ENCODE data around the gene BHLHE23. TPM values are rescaled to one million over a fixed set of nuclear protein-coding genes. Genes with fewer than 3 reads are reported as not detected.

The BHLHE23 gene
- total RNA-seq, 4 donors from 2014 or later = not detected

GRCh38 chr20:63052571-63053431, 46.0 kb upstream of the BHLHE23 start:
- TF ChIP-seq CTCF (IDR thresholded peaks at IDR 0.05) = no peak
- DNase-seq (ENCODE audit: low spot score) (no peak), ATAC-seq (ENCODE audit: low FRiP score) (no peak)

GRCh38 chr20:63051911-63052310, 45.1 kb upstream of the BHLHE23 start:
- DNase-seq (ENCODE audit: low spot score) (no peak), ATAC-seq (ENCODE audit: low FRiP score) (no peak)
- TF ChIP-seq CTCF (IDR thresholded peaks at IDR 0.05) = no peak

- DNase-seq (ENCODE audit: low spot score) = no peak
- no peak for ATAC-seq (ENCODE audit: low FRiP score)
- TF ChIP-seq CTCF (IDR thresholded peaks at IDR 0.05) = no peak
Measured at GRCh38 chr20:63051186-63051860, 44.6 kb upstream of the BHLHE23 start.

- TF ChIP-seq CTCF (IDR thresholded peaks at IDR 0.05) = no peak
- DNase-seq (ENCODE audit: low spot score) (no peak), ATAC-seq (ENCODE audit: low FRiP score) (no peak)
Measured at GRCh38 chr20:63050406-63050805, 43.6 kb upstream of the BHLHE23 start.

GRCh38 chr20:63049561-63050221, 42.9 kb upstream of the BHLHE23 start:
- no peak for TF ChIP-seq CTCF (IDR thresholded peaks at IDR 0.05)
- no peak for DNase-seq (ENCODE audit: low spot score)
- ATAC-seq (ENCODE audit: low FRiP score) = no peak

- DNase-seq (ENCODE audit: low spot score) (no peak), ATAC-seq (ENCODE audit: low FRiP score) (no peak)
- TF ChIP-seq CTCF (IDR thresholded peaks at IDR 0.05) = no peak
Measured at GRCh38 chr20:63049191-63049518, 42.4 kb upstream of the BHLHE23 start.
